ENCODE results near the gene RDH11.

Gene RDH11

DNA sequence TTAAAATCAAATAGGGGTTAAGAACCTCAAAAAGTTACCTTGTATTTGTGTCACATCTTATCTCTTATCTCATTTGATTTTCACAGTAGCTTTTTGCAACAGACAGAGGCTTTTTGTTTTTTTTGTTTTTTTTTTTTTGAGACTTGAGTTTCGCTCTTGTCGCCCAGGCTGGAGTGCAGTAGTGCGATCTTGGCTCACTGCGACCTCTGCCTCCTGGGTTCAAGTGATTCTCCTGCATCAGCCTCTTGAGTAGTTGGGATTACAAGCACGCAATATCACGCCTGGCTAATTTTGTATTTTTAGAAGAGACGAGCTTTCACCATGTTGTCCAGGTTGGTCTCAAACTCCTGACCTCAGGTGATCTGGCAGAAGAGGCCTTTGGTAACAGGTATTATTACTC lies 31.8 kb upstream of the RDH11 start:
- Histone ChIP-seq H2AFZ (ENCODE audit: low read length) (no peak overlapping the region), H3K4me1 (ENCODE audit: low read length) (no peaks in the 10 kb centered on the region), H3K9me2 (replicated peaks; ENCODE audit: insufficient read depth, low read length) (no peaks in the 10 kb centered on the region), H3F3A (ENCODE audit: insufficient read depth, low read length) (no peaks in the 10 kb centered on the region), H3K4me3 (ENCODE audit: low read length) (no peak overlapping the region), H3K27ac (ENCODE audit: low read length) (no peak overlapping the region), H3K4me2 (ENCODE audit: low read depth, low read length) (no peak overlapping the region), H3K79me2 (ENCODE audit: low read length) (no peaks in the 10 kb centered on the region), H3K36me3 (replicated peaks; ENCODE audit: insufficient read depth, low read length) (no peaks in the 10 kb centered on the region), H3K9ac (ENCODE audit: low read length) (no peak overlapping the region), H3K9me3 (replicated peaks; ENCODE audit: insufficient read depth, low read length) (no peaks in the 10 kb centered on the region), H4K20me1 (ENCODE audit: insufficient read depth, low read length) (no peaks in the 10 kb centered on the region), H3K27me3 (replicated peaks; ENCODE audit: insufficient read depth, low read length) (no peaks in the 10 kb centered on the region)
- TF ChIP-seq EZH2phosphoT487 (IDR thresholded peaks at IDR 0.05; ENCODE audit: low read length) (no peak), EZH2 (optimal IDR thresholded peaks at IDR 0.05; ENCODE audit: low read depth, low read length) (no peak)
- TF ChIP-seq, protein P1, sequence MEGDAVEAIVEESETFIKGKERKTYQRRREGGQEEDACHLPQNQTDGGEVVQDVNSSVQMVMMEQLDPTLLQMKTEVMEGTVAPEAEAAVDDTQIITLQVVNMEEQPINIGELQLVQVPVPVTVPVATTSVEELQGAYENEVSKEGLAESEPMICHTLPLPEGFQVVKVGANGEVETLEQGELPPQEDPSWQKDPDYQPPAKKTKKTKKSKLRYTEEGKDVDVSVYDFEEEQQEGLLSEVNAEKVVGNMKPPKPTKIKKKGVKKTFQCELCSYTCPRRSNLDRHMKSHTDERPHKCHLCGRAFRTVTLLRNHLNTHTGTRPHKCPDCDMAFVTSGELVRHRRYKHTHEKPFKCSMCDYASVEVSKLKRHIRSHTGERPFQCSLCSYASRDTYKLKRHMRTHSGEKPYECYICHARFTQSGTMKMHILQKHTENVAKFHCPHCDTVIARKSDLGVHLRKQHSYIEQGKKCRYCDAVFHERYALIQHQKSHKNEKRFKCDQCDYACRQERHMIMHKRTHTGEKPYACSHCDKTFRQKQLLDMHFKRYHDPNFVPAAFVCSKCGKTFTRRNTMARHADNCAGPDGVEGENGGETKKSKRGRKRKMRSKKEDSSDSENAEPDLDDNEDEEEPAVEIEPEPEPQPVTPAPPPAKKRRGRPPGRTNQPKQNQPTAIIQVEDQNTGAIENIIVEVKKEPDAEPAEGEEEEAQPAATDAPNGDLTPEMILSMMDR (IDR thresholded peaks at IDR 0.05; ENCODE audit: low read length), result no peak
- no peak for DNase-seq

DNA sequence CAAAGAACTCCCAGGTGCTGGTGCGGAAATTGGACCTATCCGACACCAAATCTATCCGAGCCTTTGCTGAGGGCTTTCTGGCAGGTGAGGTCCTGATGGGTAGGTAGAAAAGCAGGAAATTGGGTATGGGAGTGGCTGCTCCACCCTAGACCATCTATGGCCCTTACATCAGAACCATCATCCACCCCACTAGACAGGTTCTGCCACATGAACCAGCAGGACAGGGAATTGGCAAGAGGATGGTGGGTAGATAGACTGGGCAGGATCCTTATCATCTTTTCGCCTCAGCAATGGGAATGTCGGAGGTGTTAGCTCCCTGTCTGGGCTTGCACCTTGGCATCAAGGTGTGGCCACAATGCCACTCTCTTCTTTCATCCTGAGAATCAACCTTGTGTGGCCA lies 29.6 kb upstream of the RDH11 start:
- no peaks in the 10 kb centered on the region for H3K9me3 ChIP-seq (replicated peaks; ENCODE audit: insufficient read depth, low read length)
- no peak overlapping the region for H2AFZ ChIP-seq (ENCODE audit: low read length)
- TF ChIP-seq, protein P1 (IDR thresholded peaks at IDR 0.05; ENCODE audit: low read length), result no peak
- H3K27ac ChIP-seq (ENCODE audit: low read length), result no peak overlapping the region
- no peaks in the 10 kb centered on the region for H3K27me3 ChIP-seq (replicated peaks; ENCODE audit: insufficient read depth, low read length)
- no peak for DNase-seq
- H3K4me3 ChIP-seq (ENCODE audit: low read length), result no peak overlapping the region
- H3K36me3 ChIP-seq (replicated peaks; ENCODE audit: insufficient read depth, low read length), result no peaks in the 10 kb centered on the region
- no peak overlapping the region for H3K9ac ChIP-seq (ENCODE audit: low read length)
- H3K4me1 ChIP-seq (ENCODE audit: low read length), result peaks cover 6% of the 10 kb centered on the region
- no peak overlapping the region for H3K4me2 ChIP-seq (ENCODE audit: low read depth, low read length)
- no peaks in the 10 kb centered on the region for H4K20me1 ChIP-seq (ENCODE audit: insufficient read depth, low read length)
- H3K79me2 ChIP-seq (ENCODE audit: low read length), result no peaks in the 10 kb centered on the region
- no peaks in the 10 kb centered on the region for H3K9me2 ChIP-seq (replicated peaks; ENCODE audit: insufficient read depth, low read length)
- 0 out of 2 replicates have a peak, but pooled peaks cover 2% of the 10 kb centered on the region for H3F3A ChIP-seq (ENCODE audit: insufficient read depth, low read length)

- no peak overlapping the region for H3K4me2 ChIP-seq (ENCODE audit: low read depth, low read length)
These were observed 26.7 kb upstream of the RDH11 start for GRCh38 chr14:67722293-67722692.

More at GRCh38 chr14:67722293-67722692, 26.7 kb upstream of the RDH11 start:
- H4K20me1 ChIP-seq (ENCODE audit: insufficient read depth, low read length), result no peaks in the 10 kb centered on the region
- DNase-seq, result no peak
- H3K9ac ChIP-seq (ENCODE audit: low read length), result no peak overlapping the region
- no peak overlapping the region for H3K27ac ChIP-seq (ENCODE audit: low read length)
- H3K9me3 ChIP-seq (replicated peaks; ENCODE audit: insufficient read depth, low read length), result no peaks in the 10 kb centered on the region
- H3K36me3 ChIP-seq (replicated peaks; ENCODE audit: insufficient read depth, low read length), result no peaks in the 10 kb centered on the region
- TF ChIP-seq, protein P1 (IDR thresholded peaks at IDR 0.05; ENCODE audit: low read length), result no peak
- TF ChIP-seq EZH2 (optimal IDR thresholded peaks at IDR 0.05; ENCODE audit: low read depth, low read length) (no peak), EZH2phosphoT487 (IDR thresholded peaks at IDR 0.05; ENCODE audit: low read length) (no peak)
- no peak overlapping the region for H2AFZ ChIP-seq (ENCODE audit: low read length)
- H3K79me2 ChIP-seq (ENCODE audit: low read length), result no peaks in the 10 kb centered on the region
- 0 out of 2 replicates have a peak, but pooled peaks cover 5% of the 10 kb centered on the region for H3F3A ChIP-seq (ENCODE audit: insufficient read depth, low read length)
- H3K4me1 ChIP-seq (ENCODE audit: low read length), result peaks cover 10% of the 10 kb centered on the region
- no peaks in the 10 kb centered on the region for H3K9me2 ChIP-seq (replicated peaks; ENCODE audit: insufficient read depth, low read length)
- no peaks in the 10 kb centered on the region for H3K27me3 ChIP-seq (replicated peaks; ENCODE audit: insufficient read depth, low read length)
- H3K4me3 ChIP-seq (ENCODE audit: low read length), result no peak overlapping the region
